ENCODE results near the gene ITPKA. TPM values are rescaled to one million over a fixed set of nuclear protein-coding genes. Genes with fewer than 3 reads are reported as not detected.

ITPKA gene
- total RNA-seq, 1 experiment from 2014 or later, result 6.3 TPM

GRCh38 chr15:41501931-41502794, 8.5 kb downstream of the ITPKA start:
- no peak for DNase-seq (ENCODE audit: low read depth, low spot score)
- POLR2A ChIA-PET, result interaction anchor here (0.6 kb wide), 1 partner anchor 12 kb away, joined by 5 read pairs; no protein-coding TSS in a partner anchor
- Histone ChIP-seq H3K9me3 (ENCODE audit: control insufficient read depth, insufficient read depth, low read depth, low read length) (no peaks in the 10 kb centered on the region), H3K4me3 (ENCODE audit: low read depth in 2 of 2, low read length in 2 of 2) (no peak overlapping the region), H3K27ac (ENCODE audit: low read length) (no peak overlapping the region), H3K27me3 (ENCODE audit: control insufficient read depth, insufficient read depth, low read length) (no peaks in the 10 kb centered on the region), H3K36me3 (ENCODE audit: control insufficient read depth, insufficient read depth, low read length) (no peaks in the 10 kb centered on the region), H3K4me1 (ENCODE audit: control insufficient read depth, insufficient read depth, low read length) (no peaks in the 10 kb centered on the region)
- no TSS peak for BruUV-seq (replicated peaks)
- intact Hi-C loops (cut with micrococcal nuclease; ENCODE audit: unreplicated experiment) (no loop called here), in situ Hi-C loops (cut with HindIII; ENCODE audit: low pct_unique_long_range_greater_than_20kb, low sequenced_read_pairs) (no loop called here)
- CTCF ChIA-PET, result no interaction called here
- TF ChIP-seq CTCF (IDR thresholded peaks at IDR 0.05), result no peak
- no peak for ATAC-seq

- H3K4me1 ChIP-seq (ENCODE audit: control insufficient read depth, insufficient read depth, low read length), result peaks cover 6% of the 10 kb centered on the region
- POLR2A ChIA-PET, result interaction anchor here (0.6 kb wide), 1 partner anchor 13 kb away, joined by 5 read pairs; no protein-coding TSS in a partner anchor
- no peaks in the 10 kb centered on the region for H3K27me3 ChIP-seq (ENCODE audit: control insufficient read depth, insufficient read depth, low read length)
- in situ Hi-C loops (cut with HindIII; ENCODE audit: low pct_unique_long_range_greater_than_20kb, low sequenced_read_pairs) (no loop called here), intact Hi-C loops (cut with micrococcal nuclease; ENCODE audit: unreplicated experiment) (no loop called here)
- TF ChIP-seq CTCF (IDR thresholded peaks at IDR 0.05) (no peak), TCF7L2 (IDR thresholded peaks at IDR 0.05; ENCODE audit: low read depth, low read length) (no peak), SIN3A (IDR thresholded peaks at IDR 0.05; ENCODE audit: borderline replicate concordance, insufficient read depth, low read depth, low read length) (no peak), REST (IDR thresholded peaks at IDR 0.05; ENCODE audit: insufficient read depth in 1 of 2, low read depth in 2 of 2, low read length in 1 of 2) (no peak), POLR2AphosphoS5 (IDR thresholded peaks at IDR 0.05; ENCODE audit: low read depth, low read length) (no peak)
- BruUV-seq (replicated peaks), result no TSS peak
- DNase-seq (ENCODE audit: low read depth, low spot score), result no peak
- H3K36me3 ChIP-seq (ENCODE audit: control insufficient read depth, insufficient read depth, low read length), result no peaks in the 10 kb centered on the region
- H3K4me3 ChIP-seq (ENCODE audit: low read depth in 2 of 2, low read length in 2 of 2), result no peak overlapping the region
- no peaks in the 10 kb centered on the region for H3K9me3 ChIP-seq (ENCODE audit: control insufficient read depth, insufficient read depth, low read depth, low read length)
- H3K27ac ChIP-seq (ENCODE audit: low read length), result no peak overlapping the region
- no peak for ATAC-seq
- CTCF ChIA-PET, result no interaction called here
These were observed 9.4 kb downstream of the ITPKA start for GRCh38 chr15:41502795-41503668.

Measured in Panc1 (cell line).